ENCODE measurements around the gene NTM.

Gene NTM

DNA sequence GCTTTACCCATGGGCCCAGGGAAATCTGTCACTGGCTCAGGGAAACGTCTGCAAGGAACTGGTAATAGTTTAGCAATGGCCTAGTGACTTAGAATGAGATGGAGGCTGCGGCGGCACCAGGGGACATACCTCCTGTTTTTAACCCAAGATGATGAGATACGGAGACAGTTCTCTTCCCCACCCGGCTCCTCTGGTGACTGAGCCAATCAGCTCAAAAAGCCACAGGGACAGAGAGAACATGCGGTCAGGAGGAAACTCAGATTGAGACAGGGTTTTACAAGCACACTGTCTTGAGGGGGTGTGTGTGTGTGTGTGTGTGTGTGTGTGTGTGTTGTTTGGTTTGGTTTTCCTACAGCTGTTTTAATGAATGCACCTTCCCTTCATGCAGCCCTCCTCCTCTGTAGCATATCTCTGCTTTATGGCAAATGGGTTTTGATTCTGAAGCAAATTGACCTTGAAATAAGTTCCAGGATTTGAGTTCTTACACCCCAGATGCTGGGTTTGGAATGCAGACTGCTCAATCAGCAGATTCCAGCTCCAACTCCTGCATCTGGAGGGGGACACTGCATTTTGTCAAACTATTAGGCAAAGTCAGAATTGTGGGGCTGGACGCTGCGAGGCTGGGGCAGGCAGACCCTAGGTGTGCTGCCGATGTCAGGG lies 246.2 kb downstream of the NTM start:
- no peak for ATAC-seq
- DNase-seq (ENCODE audit: low spot score in 2 of 2), result no peak
- Mint-ChIP-seq H3K4me3 (no peak overlapping the region), H3K9me3 (no peaks in the 10 kb centered on the region), H3K4me1 (no peaks in the 10 kb centered on the region), H3K27ac (no peak overlapping the region), H3K36me3 (no peaks in the 10 kb centered on the region)

DNA sequence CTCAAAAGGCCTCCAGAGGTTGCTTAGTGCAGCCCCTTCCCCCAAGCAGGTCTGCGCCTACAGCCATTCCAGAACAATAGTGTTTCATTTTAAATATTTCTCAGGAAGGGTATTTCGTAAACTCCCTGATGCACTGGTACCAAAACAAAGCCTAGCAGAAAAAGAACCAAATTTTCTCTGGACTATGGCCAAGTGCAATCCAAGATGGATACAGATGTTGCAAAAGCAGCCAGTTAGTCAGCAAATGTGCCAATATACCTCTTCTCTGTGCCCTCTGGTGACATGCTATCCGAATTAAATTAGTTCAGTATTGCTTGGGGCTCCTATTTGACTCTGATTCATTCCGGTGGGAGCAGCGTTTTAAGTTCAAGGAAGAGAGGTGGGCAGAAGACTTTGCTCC lies 247.8 kb downstream of the NTM start:
- Mint-ChIP-seq H3K27ac (no peak overlapping the region), H3K36me3 (no peaks in the 10 kb centered on the region), H3K4me3 (no peak overlapping the region), H3K4me1 (no peaks in the 10 kb centered on the region), H3K9me3 (no peaks in the 10 kb centered on the region)
- no peak for DNase-seq (ENCODE audit: low spot score in 2 of 2)
- ATAC-seq, result no peak

DNA sequence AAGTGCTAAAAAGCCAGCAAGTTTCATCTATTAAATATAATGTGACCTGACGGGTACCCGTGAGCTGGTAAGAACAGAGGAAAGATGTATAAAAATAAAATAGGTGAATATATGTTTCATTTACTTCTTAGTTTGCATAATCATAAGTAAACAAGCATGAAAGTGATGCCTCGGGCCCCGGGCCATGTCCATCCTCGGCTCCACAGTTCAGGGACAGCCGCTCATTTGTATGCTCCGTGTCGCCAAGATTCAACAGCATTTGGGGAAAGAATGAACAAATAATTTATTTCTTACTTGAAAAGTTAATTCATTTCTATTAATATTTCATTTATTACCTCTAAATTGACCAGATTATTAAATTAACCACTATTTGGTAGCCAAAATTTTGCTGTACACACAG lies 251.8 kb downstream of the NTM start:
- ATAC-seq, result no peak
- DNase-seq (ENCODE audit: low spot score in 2 of 2), result no peak
- no peaks in the 10 kb centered on the region for H3K36me3 Mint-ChIP-seq
- no peak overlapping the region for H3K27ac Mint-ChIP-seq
- H3K4me1 Mint-ChIP-seq, result no peaks in the 10 kb centered on the region
- H3K9me3 Mint-ChIP-seq, result no peaks in the 10 kb centered on the region
- no peak overlapping the region for H3K4me3 Mint-ChIP-seq

DNA sequence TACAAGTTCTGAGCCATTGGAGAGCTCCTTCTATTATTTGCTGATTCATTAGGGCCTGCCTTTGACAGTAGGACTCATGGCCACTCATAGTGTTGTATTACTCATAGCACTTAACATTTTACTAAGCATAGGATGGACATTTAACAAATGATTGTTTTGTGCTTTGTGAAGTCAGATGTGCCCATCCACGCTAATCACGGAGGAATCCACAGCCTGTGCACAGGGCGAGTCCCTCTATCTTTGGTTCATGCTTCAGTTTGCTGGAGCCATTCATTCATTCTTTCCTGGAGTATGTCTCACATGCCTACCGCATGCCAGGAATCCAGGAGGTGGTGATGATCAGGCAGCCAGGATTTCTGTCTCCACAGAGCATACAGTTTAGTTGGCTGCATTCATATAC lies 254.1 kb downstream of the NTM start:
- no peak overlapping the region for H3K4me3 Mint-ChIP-seq
- no peaks in the 10 kb centered on the region for H3K4me1 Mint-ChIP-seq
- DNase-seq (ENCODE audit: low spot score in 2 of 2), result no peak
- ATAC-seq, result no peak
- H3K36me3 Mint-ChIP-seq, result no peaks in the 10 kb centered on the region
- H3K9me3 Mint-ChIP-seq, result no peaks in the 10 kb centered on the region
- no peak overlapping the region for H3K27ac Mint-ChIP-seq

DNA sequence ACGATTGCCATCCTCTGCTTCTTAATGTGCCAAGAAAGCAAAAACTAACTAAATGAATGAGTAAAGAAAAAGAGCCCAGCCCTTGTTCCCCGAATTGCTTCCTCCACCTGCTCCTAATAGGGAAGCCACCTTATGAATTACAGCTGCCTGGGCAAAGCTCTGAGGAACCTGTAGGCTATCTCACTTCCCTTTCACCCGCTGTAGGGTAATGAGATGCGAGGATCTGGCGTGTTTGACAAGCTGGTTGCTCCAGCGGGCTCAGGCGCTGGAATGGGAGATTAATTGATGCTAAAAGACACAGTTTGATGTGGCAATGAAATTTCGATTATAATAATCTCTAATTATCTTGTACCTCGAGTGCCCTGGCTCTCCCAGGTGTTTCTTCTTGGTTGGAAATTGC lies 256.4 kb downstream of the NTM start:
- no peaks in the 10 kb centered on the region for H3K36me3 Mint-ChIP-seq
- no peak for DNase-seq (ENCODE audit: low spot score in 2 of 2)
- H3K9me3 Mint-ChIP-seq, result peaks cover 3% of the 10 kb centered on the region
- H3K27ac Mint-ChIP-seq, result no peak overlapping the region
- no peaks in the 10 kb centered on the region for H3K4me1 Mint-ChIP-seq
- ATAC-seq, result no peak
- H3K4me3 Mint-ChIP-seq, result no peak overlapping the region

DNA sequence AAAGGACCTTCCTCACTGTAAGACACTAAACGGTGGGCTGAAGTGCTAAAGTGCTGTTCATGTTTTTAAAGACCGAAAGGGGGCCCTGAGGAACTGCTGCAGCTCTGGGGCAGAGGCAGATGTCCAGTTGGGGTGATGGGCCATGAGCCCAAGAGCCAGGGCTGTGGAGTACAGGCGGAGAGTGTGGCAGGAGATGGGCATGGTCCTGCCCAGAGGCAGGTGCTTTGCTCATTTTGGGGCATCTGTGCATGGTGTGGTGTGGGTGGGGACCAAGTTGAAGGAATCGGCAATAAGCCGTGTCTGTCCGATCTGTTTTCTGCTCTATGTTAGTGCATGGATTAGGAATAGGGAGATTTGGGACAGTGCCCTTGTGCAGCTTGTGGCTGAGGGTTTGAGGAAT lies 258.3 kb downstream of the NTM start:
- Mint-ChIP-seq H3K36me3 (no peaks in the 10 kb centered on the region), H3K27ac (no peak overlapping the region), H3K4me1 (no peaks in the 10 kb centered on the region), H3K4me3 (no peak overlapping the region), H3K9me3 (peaks cover 6% of the 10 kb centered on the region)
- no peak for DNase-seq (ENCODE audit: low spot score in 2 of 2)
- no peak for ATAC-seq

DNA sequence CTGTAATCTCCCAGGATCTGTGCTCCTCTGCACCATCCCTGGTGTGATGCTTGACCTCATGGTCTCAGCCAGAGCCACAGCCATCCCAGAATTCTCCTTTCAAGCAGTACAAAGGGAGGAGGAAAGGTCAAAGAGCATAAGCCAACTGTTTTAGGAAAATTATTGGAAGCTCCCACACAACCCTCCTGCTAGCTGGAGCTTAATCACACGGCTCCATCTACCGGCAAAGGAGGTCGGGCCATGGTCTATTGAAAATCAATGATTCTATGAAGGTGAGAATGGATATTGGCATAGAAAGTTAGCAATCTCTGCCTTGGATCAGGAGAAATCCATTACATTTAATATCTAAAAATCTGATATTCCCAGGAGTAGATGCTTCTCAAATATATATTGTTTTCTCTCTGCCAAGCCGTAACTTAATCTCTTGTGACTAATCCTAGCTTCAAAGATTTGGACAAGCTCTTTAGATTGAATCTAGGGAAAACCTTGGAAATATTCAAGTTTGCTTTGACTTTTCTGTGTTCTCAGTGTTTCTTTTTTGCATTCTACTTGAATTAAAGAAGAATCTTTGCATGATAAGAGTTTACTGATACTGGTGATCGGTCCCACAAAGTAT lies 259.6 kb downstream of the NTM start:
- H3K36me3 Mint-ChIP-seq, result no peaks in the 10 kb centered on the region
- H3K9me3 Mint-ChIP-seq, result peaks cover 6% of the 10 kb centered on the region
- no peak overlapping the region for H3K4me3 Mint-ChIP-seq
- DNase-seq (ENCODE audit: low spot score in 2 of 2) (no peak), ATAC-seq (no peak)
- H3K27ac Mint-ChIP-seq, result no peak overlapping the region
- no peaks in the 10 kb centered on the region for H3K4me1 Mint-ChIP-seq

DNA sequence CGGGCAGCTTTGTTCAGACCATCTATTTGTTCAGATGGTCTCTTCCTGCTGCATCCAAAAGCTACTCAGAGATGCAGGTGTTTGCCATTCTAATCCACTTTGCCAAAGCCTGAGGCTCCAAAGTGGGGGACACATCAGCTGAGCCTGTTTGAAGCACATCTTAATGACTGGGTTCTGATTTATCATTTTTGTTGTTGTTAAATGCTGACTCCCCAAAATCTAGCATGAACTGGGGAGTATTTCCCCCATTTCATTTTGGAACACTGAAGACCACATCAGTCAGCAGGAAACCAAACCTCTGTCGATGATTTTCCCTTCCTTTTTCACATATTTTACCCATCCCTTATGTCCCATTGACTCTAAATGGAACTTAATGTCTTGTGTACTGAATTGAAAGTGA lies 262.6 kb downstream of the NTM start:
- no peak overlapping the region for H3K4me3 Mint-ChIP-seq
- no peaks in the 10 kb centered on the region for H3K4me1 Mint-ChIP-seq
- ATAC-seq (no peak), DNase-seq (ENCODE audit: low spot score in 2 of 2) (no peak)
- H3K9me3 Mint-ChIP-seq, result peaks cover 6% of the 10 kb centered on the region
- no peak overlapping the region for H3K27ac Mint-ChIP-seq
- no peaks in the 10 kb centered on the region for H3K36me3 Mint-ChIP-seq

DNA sequence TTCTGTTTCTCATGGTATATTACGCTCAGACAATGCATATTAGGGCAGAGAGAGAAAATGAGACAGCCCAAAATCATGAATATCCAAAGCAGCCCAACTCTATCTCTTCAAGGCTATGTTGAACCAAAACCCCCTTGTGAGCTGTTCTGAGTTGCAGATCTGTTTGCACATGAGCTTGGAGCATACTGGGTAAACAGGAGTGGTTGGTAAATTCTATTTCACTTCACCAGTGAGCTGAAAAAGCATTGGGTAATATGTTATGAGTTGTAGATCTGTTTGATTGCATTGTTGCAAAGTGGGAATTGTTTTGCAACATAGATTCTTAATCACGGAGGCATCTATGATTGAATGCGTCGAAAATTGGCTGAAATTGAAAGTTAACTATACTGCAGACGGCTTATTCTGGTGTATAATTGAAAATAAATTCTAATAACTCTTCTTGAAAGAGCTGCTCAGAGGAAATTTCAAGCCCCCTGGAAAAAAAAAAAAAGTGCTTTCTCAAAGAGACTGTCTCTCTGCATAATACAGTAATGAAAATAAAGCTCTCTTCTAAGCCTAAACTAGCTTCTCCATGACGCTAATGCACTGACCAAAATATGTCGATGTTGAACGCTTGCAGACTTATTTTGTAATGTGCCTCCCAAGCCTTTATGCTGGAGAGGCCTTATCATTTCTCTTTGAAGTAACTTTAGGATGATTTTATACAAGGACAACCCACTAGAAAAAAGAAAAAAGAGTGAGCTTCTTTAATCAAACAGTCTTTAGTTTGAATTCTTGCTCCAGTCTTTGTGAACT lies 263.7 kb downstream of the NTM start:
- ATAC-seq (no peak), DNase-seq (ENCODE audit: low spot score in 2 of 2) (no peak)
- peaks cover 6% of the 10 kb centered on the region for H3K9me3 Mint-ChIP-seq
- H3K4me3 Mint-ChIP-seq, result no peak overlapping the region
- no peaks in the 10 kb centered on the region for H3K4me1 Mint-ChIP-seq
- no peak overlapping the region for H3K27ac Mint-ChIP-seq
- no peaks in the 10 kb centered on the region for H3K36me3 Mint-ChIP-seq

DNA sequence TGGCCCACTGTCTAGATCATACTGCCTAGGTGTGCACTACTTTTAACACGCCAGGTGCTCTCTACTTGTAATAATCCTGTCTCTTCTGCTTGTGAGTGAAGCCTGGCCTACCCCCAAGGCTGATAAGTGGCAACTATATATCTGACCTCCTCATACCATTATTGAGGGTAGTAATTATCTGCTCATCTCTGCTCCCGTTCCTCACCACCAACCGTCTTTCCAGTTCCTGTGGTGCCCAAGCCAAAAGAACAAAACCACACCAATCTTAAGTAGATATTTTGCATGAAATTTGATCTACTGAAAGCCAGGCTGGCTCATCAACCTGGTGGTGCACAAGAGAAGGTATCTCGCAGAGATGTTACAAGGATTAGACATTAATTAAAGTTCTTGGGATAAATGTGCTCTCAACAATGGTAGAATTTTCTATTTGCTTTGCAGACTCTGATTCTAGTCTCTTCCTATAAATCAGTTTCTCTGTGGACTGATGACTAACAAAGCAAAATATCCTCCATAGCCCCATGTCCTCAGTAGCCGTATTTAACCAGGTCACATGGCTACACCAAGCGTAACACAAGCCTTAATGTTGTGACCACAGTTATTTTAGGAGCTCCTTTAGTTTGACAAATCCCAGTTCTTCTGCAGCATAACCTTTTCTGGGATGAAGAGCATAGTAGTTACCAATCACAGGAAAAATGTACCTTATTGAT lies 267.2 kb downstream of the NTM start:
- Mint-ChIP-seq H3K27ac (no peak overlapping the region), H3K4me3 (no peak overlapping the region), H3K9me3 (peaks cover 3% of the 10 kb centered on the region), H3K36me3 (no peaks in the 10 kb centered on the region), H3K4me1 (no peaks in the 10 kb centered on the region)
- DNase-seq (ENCODE audit: low spot score in 2 of 2), result no peak
- ATAC-seq, result no peak

DNA sequence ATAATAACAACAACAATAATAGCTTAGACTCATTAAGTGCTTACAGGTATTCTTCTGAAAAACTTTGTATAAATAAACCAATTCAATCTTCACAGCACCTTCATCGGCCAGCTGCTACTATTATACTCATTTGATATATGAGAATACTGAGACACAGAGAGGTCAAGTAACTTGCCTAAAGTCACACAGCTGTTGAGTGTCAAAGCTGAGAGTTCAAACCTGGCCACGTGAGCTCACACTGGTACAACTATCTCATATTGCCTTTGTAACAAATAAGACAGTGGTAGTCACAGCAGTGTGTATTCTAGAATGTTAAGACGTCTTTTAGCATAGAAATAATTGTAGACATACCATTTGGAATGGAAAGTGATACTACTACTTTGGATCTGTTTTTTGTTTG lies 268.5 kb downstream of the NTM start:
- no peak for ATAC-seq
- no peak overlapping the region for H3K4me3 Mint-ChIP-seq

DNA sequence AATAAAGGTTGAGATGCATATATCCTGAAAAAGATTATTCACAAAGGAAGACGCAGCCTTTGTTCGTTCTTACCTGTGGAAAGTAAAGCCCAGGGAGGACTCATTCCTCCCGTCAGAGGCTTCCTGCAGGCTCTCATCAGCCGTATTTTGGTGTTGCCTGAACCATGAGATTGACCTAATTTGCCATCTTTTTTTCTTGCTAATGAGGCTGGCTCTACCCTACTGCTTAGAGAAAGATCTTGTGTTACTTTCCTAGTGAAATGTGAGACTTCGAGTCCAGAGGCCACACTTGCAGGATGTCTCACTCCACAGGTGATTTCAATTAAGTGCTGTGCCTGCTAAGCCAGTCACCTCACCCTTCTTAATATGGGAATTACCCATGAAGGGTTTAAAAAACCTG lies 269.9 kb downstream of the NTM start:
- Mint-ChIP-seq H3K36me3 (no peaks in the 10 kb centered on the region), H3K4me1 (no peaks in the 10 kb centered on the region)

More for the DNA sequence above, 268.5 kb downstream of the NTM start:
- Mint-ChIP-seq H3K4me1 (no peaks in the 10 kb centered on the region), H3K36me3 (no peaks in the 10 kb centered on the region), H3K9me3 (no peaks in the 10 kb centered on the region), H3K27ac (no peak overlapping the region)
- DNase-seq (ENCODE audit: low spot score in 2 of 2), result no peak

DNA sequence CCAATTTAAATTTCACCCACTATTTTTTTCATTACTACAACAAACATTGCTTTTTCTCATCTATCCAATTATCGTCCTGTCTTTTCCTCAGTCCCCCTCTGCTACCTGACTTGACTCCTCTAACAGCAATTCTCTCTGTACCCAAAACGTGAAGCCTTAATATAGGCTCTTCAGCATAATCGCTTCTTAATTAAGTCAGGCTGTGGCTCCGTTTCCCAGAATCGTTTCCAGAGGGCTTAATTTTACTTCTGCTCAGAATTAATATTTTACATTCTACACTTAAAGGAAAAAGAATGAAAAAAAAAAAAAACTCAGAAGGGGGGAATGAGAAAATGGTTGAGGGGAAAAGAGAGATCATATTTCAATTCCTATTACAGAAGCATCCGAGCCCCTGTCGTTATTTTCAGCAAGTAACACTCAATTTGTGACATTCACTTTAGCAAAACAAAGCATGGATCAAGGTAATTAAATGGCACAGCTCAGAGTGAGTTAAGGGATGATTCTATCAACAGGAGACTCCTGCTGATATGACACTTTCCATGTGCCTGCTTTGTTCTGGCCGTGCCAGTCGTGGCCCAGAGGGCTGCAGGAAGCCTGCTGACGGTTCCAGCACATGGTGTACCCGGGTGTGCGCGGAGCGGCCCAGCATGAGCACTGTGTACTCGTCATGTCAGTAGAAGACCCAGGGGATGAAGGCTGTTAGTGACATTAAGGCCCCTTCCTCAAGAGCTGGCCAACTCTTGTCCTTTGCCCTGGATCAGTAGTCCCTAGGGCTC lies 272.5 kb downstream of the NTM start:
- ATAC-seq (no peak), DNase-seq (ENCODE audit: low spot score in 2 of 2) (no peak)
- Mint-ChIP-seq H3K4me3 (no peak overlapping the region), H3K9me3 (no peaks in the 10 kb centered on the region), H3K36me3 (no peaks in the 10 kb centered on the region), H3K4me1 (no peaks in the 10 kb centered on the region), H3K27ac (no peak overlapping the region)

More for the DNA sequence above, 269.9 kb downstream of the NTM start:
- no peak overlapping the region for H3K4me3 Mint-ChIP-seq
- ATAC-seq (no peak), DNase-seq (ENCODE audit: low spot score in 2 of 2) (no peak)
- no peaks in the 10 kb centered on the region for H3K9me3 Mint-ChIP-seq
- no peak overlapping the region for H3K27ac Mint-ChIP-seq

DNA sequence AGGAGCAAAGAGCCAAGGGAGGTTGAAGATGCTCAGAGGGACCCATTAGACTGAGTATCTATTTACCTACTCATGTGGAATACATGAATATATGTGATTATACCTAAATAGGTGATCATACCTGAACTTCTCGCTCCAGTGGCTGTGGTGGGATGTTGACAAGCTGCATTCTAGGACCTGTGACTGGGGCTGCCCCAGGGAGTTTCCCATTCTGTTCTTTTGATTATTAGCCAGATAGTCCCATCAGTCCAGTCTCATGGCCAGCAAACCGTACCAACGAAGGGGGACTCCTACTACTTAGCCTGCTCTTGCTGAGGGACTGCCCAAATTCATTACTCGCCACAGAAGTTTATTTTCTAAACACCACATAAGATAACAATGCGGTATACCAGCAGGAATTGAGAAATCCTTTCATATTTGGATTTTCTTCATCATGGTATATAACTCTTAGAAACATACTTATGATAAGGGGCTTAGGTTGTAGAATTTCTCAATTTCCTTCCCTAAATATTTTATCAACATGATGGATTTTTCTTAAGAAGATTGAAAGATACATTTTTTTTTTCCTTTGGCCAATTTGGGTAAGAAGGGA lies 273.9 kb downstream of the NTM start:
- Mint-ChIP-seq H3K36me3 (no peaks in the 10 kb centered on the region), H3K4me3 (no peak overlapping the region), H3K4me1 (no peaks in the 10 kb centered on the region), H3K9me3 (no peaks in the 10 kb centered on the region), H3K27ac (no peak overlapping the region)
- DNase-seq (ENCODE audit: low spot score in 2 of 2), result no peak
- no peak for ATAC-seq

DNA sequence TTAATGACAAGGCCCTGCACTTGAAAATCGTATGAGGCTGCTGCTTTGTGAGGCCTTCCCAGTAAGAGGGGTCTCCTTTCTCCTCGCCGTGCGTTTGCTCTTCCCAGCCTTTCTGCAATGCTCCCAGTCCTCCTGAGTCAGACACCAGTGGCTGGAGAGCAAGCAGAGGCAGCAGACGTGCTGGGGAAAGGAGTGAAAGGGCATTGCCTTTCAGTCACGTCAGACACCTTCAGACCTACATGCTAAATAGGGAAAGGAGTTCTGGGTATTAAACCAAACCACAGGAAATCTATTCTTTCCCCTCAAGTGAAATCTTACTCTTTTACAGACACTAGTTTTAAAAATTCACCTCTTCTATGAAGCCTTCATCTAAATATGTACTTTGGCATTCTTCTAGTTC lies 274.8 kb downstream of the NTM start:
- DNase-seq (ENCODE audit: low spot score in 2 of 2) (no peak), ATAC-seq (no peak)
- H3K27ac Mint-ChIP-seq, result no peak overlapping the region
- H3K36me3 Mint-ChIP-seq, result no peaks in the 10 kb centered on the region
- no peak overlapping the region for H3K4me3 Mint-ChIP-seq
- no peaks in the 10 kb centered on the region for H3K4me1 Mint-ChIP-seq
- H3K9me3 Mint-ChIP-seq, result no peaks in the 10 kb centered on the region

Measured in stimulated activated effector memory CD8-positive, alpha-beta T cell treated with anti-CD3 and anti-CD28 coated beads, Interleukin-12 subunit alpha, Interleukin-12 subunit beta, amount 100 ng/mL, for 72 hours (primary cell).